K562 (cell line): ENCODE results near the gene OR14A16. TPM values are rescaled to one million over a fixed set of nuclear protein-coding genes. Genes with fewer than 3 reads are reported as not detected.

Experiments
- ATAC-seq: fragments of 200-7000 bp; cut with Tn5 transposase; 3 replicates; pipeline ENCODE4 v1.9.1; 2020; ENCODE audit warnings: moderate library complexity
- BruUV-seq: library from RNA; stranded (reverse); fragments of 400-500 nt; replicated peaks from 2 replicates; lab custom pipeline; 2021; lab: Mats Ljungman, UMichigan
- CTCF ChIA-PET: fragments of 300-600 bp; formaldehyde crosslinking; extraction: SDS; loops from one replicate; lab custom pipeline; 2021; ENCODE audit warnings: low intra/inter-chr PET ratio; lab: Yijun Ruan, JAX
- POLR2A ChIA-PET: fragments of 300-600, 350-650 bp; sonication (Branson Sonifier 250); formaldehyde crosslinking; extraction: SDS; loops from one replicate; lab custom pipeline; 2021; ENCODE audit warnings: antibody characterized with exemption, inconsistent platforms; lab: Yijun Ruan, JAX
- DNase-seq, 4 experiments: peaks; one replicate each; pipeline versions ENCODE4 v3.0.0 to v3.0.0-alpha.2; 2011 to 2018; ENCODE audit warnings: low spot score in 3 of 4, mixed read lengths in 3 of 4; ENCODE audit errors: extremely low read depth in 1 of 4
- FAIRE-seq: peaks from 2 replicates; lab custom pipeline; 2011; peaks lifted over from hg19 to GRCh38; lab: Jason Lieb, UNC
- H2AFZ ChIP-seq: 2 replicates; pipeline ENCODE4 v1.6.0; 2011; ENCODE audit warnings: low read depth, low read length, control low read depth, inconsistent platforms
- H3K27ac ChIP-seq: fragments of 200-600 bp; 3 replicates; pipeline ENCODE4 v1.8.0; 2011; ENCODE audit warnings: low read depth, mild to moderate bottlenecking, control low read depth, inconsistent platforms, low read length, moderate library complexity, mixed read lengths; ENCODE audit errors: extremely low read depth
- H3K27me3 ChIP-seq, 2 experiments: fragments of 300-600 bp in 1 of 2; 2 replicates in 1 of 2; 3 replicates in 1 of 2; pipeline versions ENCODE4 v1.6.0 to v1.8.0; 2011; ENCODE audit warnings: inconsistent platforms in 2 of 2, low read length in 2 of 2, mild to moderate bottlenecking in 1 of 2, mixed read lengths in 1 of 2, moderate library complexity in 1 of 2; ENCODE audit not compliant: control insufficient read depth in 2 of 2, insufficient read depth in 2 of 2
- H3K36me3 ChIP-seq: fragments of 300-600 bp; 3 replicates; pipeline ENCODE4 v1.8.0; 2011; ENCODE audit warnings: mild to moderate bottlenecking, low read length, inconsistent platforms; ENCODE audit not compliant: control insufficient read depth, insufficient read depth
- H3K4me1 ChIP-seq, 2 experiments: fragments of 200-600 bp in 1 of 2; replicated peaks in 1 of 2; 2 replicates in 1 of 2; 3 replicates in 1 of 2; pipeline versions ENCODE4 v1.5.1 to v1.8.0; 2011; ENCODE audit warnings: inconsistent platforms in 2 of 2, low read length in 2 of 2, mild to moderate bottlenecking in 1 of 2, mixed read lengths in 1 of 2, moderate library complexity in 1 of 2; ENCODE audit not compliant: control insufficient read depth in 2 of 2, insufficient read depth in 2 of 2
- H3K4me2 ChIP-seq: 2 replicates; pipeline ENCODE4 v1.6.1; 2011; ENCODE audit warnings: low read length, control low read depth, inconsistent platforms, mixed read lengths; ENCODE audit not compliant: insufficient read depth
- H3K4me3 ChIP-seq: fragments of 200-600 bp; sonication (generic), shearing (Covaris generic); 2 replicates; pipeline ENCODE4 v1.5.1; 2016; ENCODE audit warnings: control low read depth, inconsistent platforms
- H3K79me2 ChIP-seq: fragments of 200-600 bp; 3 replicates; pipeline ENCODE4 v1.8.0; 2011; ENCODE audit warnings: low read length, inconsistent platforms; ENCODE audit not compliant: control insufficient read depth, insufficient read depth
- H3K9ac ChIP-seq, 2 experiments: 2 replicates each; pipeline versions ENCODE4 v1.6.0 to v1.6.1; 2011; ENCODE audit warnings: low read depth in 2 of 2, low read length in 2 of 2, control low read depth in 1 of 2, inconsistent platforms in 1 of 2, mild to moderate bottlenecking in 1 of 2, mixed read lengths in 1 of 2; ENCODE audit not compliant: insufficient read depth in 1 of 2
- H3K9me1 ChIP-seq: one replicate; pipeline ENCODE4 v1.6.0; 2011; ENCODE audit warnings: inconsistent platforms, mild to moderate bottlenecking, low read length, moderate library complexity; ENCODE audit not compliant: control insufficient read depth, insufficient read depth
- H3K9me3 ChIP-seq: replicated peaks from 2 replicates; pipeline ENCODE4 v1.5.1; 2011; ENCODE audit warnings: low read depth, low read length, inconsistent platforms; ENCODE audit not compliant: control insufficient read depth, insufficient read depth
- H4K20me1 ChIP-seq: replicated peaks from 2 replicates; pipeline ENCODE4 v1.6.1; 2011; ENCODE audit warnings: low read length, inconsistent platforms, mixed read lengths; ENCODE audit not compliant: control insufficient read depth, insufficient read depth
- CREBBP ChIP-seq: IDR thresholded peaks from one replicate; pipeline ENCODE4 v1.6.1; 2012; ENCODE audit warnings: low read depth, mild to moderate bottlenecking, control low read depth, inconsistent platforms, low read length
- FOXM1 ChIP-seq, 2 experiments: fragments of 450-650 bp in 1 of 2; sonication (generic) in 1 of 2; formaldehyde crosslinking in 1 of 2; IDR thresholded peaks; 2 replicates each; pipeline versions ENCODE4 v1.6.1 to v1.9.0; 2017 to 2022; ENCODE audit warnings: low read depth in 2 of 2, mild to moderate bottlenecking in 2 of 2, missing genetic modification reagents in 1 of 2, moderate library complexity in 1 of 2
- GTF2E2 ChIP-seq: fragments of 200-800 bp; sonication (Bioruptor generic); IDR thresholded peaks from 2 replicates; pipeline ENCODE4 v1.6.1; 2016; ENCODE audit warnings: missing genetic modification characterization, missing compliant biosample characterization
- HDAC1 ChIP-seq, 2 experiments: fragments of 450-650 bp; IDR thresholded peaks; 2 replicates each; pipeline ENCODE4 v1.6.1; 2016 to 2017; ENCODE audit warnings: inconsistent platforms in 1 of 2, mild to moderate bottlenecking in 1 of 2, moderate library complexity in 1 of 2
- HDAC8 ChIP-seq: fragments of 450-650 bp; IDR thresholded peaks from 2 replicates; pipeline ENCODE4 v1.6.1; 2016; ENCODE audit warnings: mild to moderate bottlenecking, missing genetic modification characterization, moderate library complexity, missing compliant biosample characterization
- MCM7 ChIP-seq, 2 experiments: fragments of 450-650 bp; IDR thresholded peaks; 2 replicates each; pipeline ENCODE4 v1.6.1; 2016 to 2018
- MYC ChIP-seq, 2 experiments: fragments of 250-450 bp in 1 of 2; sonication (Bioruptor Pico) in 1 of 2; IDR thresholded peaks; 2 replicates each; pipeline versions ENCODE4 v1.5.1 to v1.6.1; 2012 to 2021; ENCODE audit warnings: low read depth in 2 of 2, borderline replicate concordance in 1 of 2, improper control_type of control experiment in 1 of 2, low read length in 1 of 2, mild to moderate bottlenecking in 1 of 2, moderate library complexity in 1 of 2
- NFE2 ChIP-seq: IDR thresholded peaks from 2 replicates; pipeline ENCODE4 v1.6.1; 2014; ENCODE audit warnings: antibody characterized with exemption, low read depth
- NFRKB ChIP-seq: fragments of 450-650 bp; IDR thresholded peaks from 2 replicates; pipeline ENCODE4 v1.6.1; 2016; ENCODE audit warnings: low read depth
- SP1 ChIP-seq: sonication (generic); formaldehyde crosslinking; IDR thresholded peaks from 2 replicates; pipeline ENCODE4 v1.8.1; 2022; ENCODE audit warnings: mild to moderate bottlenecking, missing genetic modification reagents
- SRF ChIP-seq, 2 experiments: fragments of 250-450, 450-650 bp in 1 of 2; sonication (Bioruptor Pico) in 1 of 2; sonication (generic) in 1 of 2; formaldehyde crosslinking; IDR thresholded peaks; 2 replicates each; pipeline versions ENCODE4 v1.5.0 to v1.5.1; 2020 to 2022; ENCODE audit warnings: mild to moderate bottlenecking in 1 of 2, missing genetic modification reagents in 1 of 2
- ZBED1 ChIP-seq: IDR thresholded peaks from 2 replicates; pipeline ENCODE4 v1.6.1; 2014
- ZNF384 ChIP-seq: IDR thresholded peaks from 2 replicates; pipeline ENCODE4 v1.6.1; 2012; ENCODE audit warnings: low read depth, low read length, improper control_type of control experiment
- ZNF41 ChIP-seq: fragments of 250-450 bp; sonication (Bioruptor Pico); conservative IDR thresholded peaks from 2 replicates; pipeline ENCODE4 v1.4.0; 2020; ENCODE audit warnings: mild to moderate bottlenecking
- ZNF431 ChIP-seq: sonication (generic); formaldehyde crosslinking; IDR thresholded peaks from 2 replicates; pipeline ENCODE4 v1.8.0; 2022; ENCODE audit warnings: mild to moderate bottlenecking, missing genetic modification reagents
- ZNF589 ChIP-seq: fragments of 200-800 bp; sonication (Bioruptor generic); IDR thresholded peaks from 2 replicates; pipeline ENCODE4 v1.6.1; 2016; ENCODE audit warnings: low read depth, missing genetic modification characterization, missing compliant biosample characterization
- WGBS: fragments of 100-300 bp; shearing (Covaris generic); methylation state at CpG from one replicate; pipeline ENCODE4 v1.1.6; 2016; ENCODE audit warnings: low coverage, mixed read lengths; ENCODE audit not compliant: insufficient coverage; ENCODE audit errors: missing lambda C conversion rate; 5-methylcytosine and 5-hydroxymethylcytosine counted together
- in situ Hi-C: fragments of 300-500 bp; cut with MboI; formaldehyde crosslinking; loops from 4 replicates; pipeline ENCODE4 v1.15.0; 2018; ENCODE audit warnings: inconsistent platforms, mixed read lengths
- intact Hi-C: fragments of 100-400 bp; cut with micrococcal nuclease; formaldehyde crosslinking; loops from 2 replicates; pipeline ENCODE4 v1.14.2; 2022
- polyA plus RNA-seq, 8 experiments: library from polyadenylated mRNA; depleted of rRNA in 4 of 8; stranded (reverse) in 5 of 8; unstranded in 3 of 8; fragments of >200 nt; fragmentation: Nextera tagmentation in 2 of 8; fragmentation: Illumina TruSeq in 1 of 8; extraction: Ambion mirVana in 2 of 8; extraction: Trizol in 1 of 8; gene quantifications; 2 replicates each; pipeline versions ENCODE4 v1.2.1 to v1.2.3, GENCODE V29; 2011 to 2014; ENCODE audit warnings: inconsistent platforms in 1 of 8, missing spikeins in 1 of 8
- total RNA-seq, 7 experiments: library from RNA; depleted of rRNA in 6 of 7; stranded (reverse); fragments of >200 nt in 6 of 7; fragmentation: Illumina TruSeq in 2 of 7; extraction: Trizol in 2 of 7; gene quantifications; 2 replicates each; pipeline versions ENCODE4 v1.2.1 to v1.2.3, GENCODE V29; 2011 to 2021; ENCODE audit warnings: low replicate concordance in 1 of 7
- TF ChIP-seq, protein P1 (sequence below): fragments of 200-800 bp; sonication (Bioruptor generic); IDR thresholded peaks from 2 replicates; pipeline ENCODE4 v1.6.1; 2017; ENCODE audit warnings: missing genetic modification characterization, missing compliant biosample characterization

Gene OR14A16
- total and polyA plus RNA-seq, 9 of the 15 experiments (the other 6 are each of a cell fraction or from before 2014, with no cell fraction given): not detected

DNA sequence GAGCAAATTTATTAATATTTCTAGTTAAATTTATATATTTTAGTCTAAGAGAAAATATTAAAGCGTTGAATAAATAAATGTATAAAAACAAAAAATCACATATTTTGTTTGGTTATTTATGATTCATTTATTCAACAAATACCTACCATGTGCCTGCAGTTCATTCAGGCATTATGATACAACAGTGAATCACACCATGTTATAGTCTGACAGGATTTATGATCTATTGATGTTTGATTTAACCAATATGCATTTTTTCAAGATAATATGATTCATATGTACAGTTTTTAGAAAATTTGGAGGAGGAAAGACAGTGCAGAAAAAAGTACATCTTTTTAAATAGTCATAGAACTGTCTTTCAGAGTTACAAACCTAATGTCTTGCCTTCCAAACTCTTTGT is 25.7 kb upstream of the OR14A16 start:
- FAIRE-seq (no peak), ATAC-seq (no peak), DNase-seq (no peak)
- ChIA-PET CTCF (no interaction called here), POLR2A (no interaction called here)
- no peak overlapping the region for H3K4me2 ChIP-seq
- H3K9me1 ChIP-seq: no peaks in the 10 kb centered on the region
- H3K27me3 ChIP-seq: no peaks in the 10 kb centered on the region; a peak in 1 of 5 replicates
- WGBS: 14% methylated on average over 1 of the region's 1 CpG
- H3K4me3 ChIP-seq: no peak overlapping the region
- H3K9me3 ChIP-seq: peaks cover 3% of the 10 kb centered on the region; the same call in 1 of the 2 replicates
- no TSS peak for BruUV-seq
- H3K27ac ChIP-seq: no peak overlapping the region
- intact Hi-C loops: loop anchor here (10.0 kb wide), 1 partner anchor 475 kb away; no protein-coding TSS in a partner anchor
- H3K36me3 ChIP-seq: no peaks in the 10 kb centered on the region
- TF ChIP-seq GTF2E2 (no peak), HDAC1 (IDR thresholded peaks at IDR 0.05) (no peak), CREBBP (no peak), ZNF431 (CRISPR knock-in tag) (no peak), NFE2 (no peak), SP1 (no peak), SRF (CRISPR knock-in tag; IDR thresholded peaks at IDR 0.05) (no peak), ZBED1 (no peak), ZNF41 (no peak), HDAC8 (tag) (no peak), ZNF589 (no peak), MCM7 (IDR thresholded peaks at IDR 0.05) (no peak), FOXM1 (IDR thresholded peaks at IDR 0.05; ENCODE audit: low read depth) (no peak), FOXM1 (CRISPR knock-in tag; IDR thresholded peaks at IDR 0.05; ENCODE audit: low read depth) (no peak), ZNF384 (no peak), NFRKB (no peak), MYC (IDR thresholded peaks at IDR 0.05; ENCODE audit: low read depth, low read length) (no peak), MYC (CRISPR knock-in tag; IDR thresholded peaks at IDR 0.05; ENCODE audit: borderline replicate concordance, low read depth) (no peak)
- TF ChIP-seq, protein P1, sequence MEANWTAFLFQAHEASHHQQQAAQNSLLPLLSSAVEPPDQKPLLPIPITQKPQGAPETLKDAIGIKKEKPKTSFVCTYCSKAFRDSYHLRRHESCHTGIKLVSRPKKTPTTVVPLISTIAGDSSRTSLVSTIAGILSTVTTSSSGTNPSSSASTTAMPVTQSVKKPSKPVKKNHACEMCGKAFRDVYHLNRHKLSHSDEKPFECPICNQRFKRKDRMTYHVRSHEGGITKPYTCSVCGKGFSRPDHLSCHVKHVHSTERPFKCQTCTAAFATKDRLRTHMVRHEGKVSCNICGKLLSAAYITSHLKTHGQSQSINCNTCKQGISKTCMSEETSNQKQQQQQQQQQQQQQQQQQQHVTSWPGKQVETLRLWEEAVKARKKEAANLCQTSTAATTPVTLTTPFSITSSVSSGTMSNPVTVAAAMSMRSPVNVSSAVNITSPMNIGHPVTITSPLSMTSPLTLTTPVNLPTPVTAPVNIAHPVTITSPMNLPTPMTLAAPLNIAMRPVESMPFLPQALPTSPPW (CRISPR knock-in tag): no peak
- in situ Hi-C loops: no loop called here
- H3K9ac ChIP-seq: no peak overlapping the region
- peaks cover 2 to 32% of the 10 kb centered on the region in 2 experiments; a peak in 3 of 5 replicates for H3K4me1 ChIP-seq
- no peaks in the 10 kb centered on the region for H4K20me1 ChIP-seq
- H2AFZ ChIP-seq: no peak overlapping the region
- no peaks in the 10 kb centered on the region for H3K79me2 ChIP-seq
